CD14-positive monocyte (primary cell): ENCODE results near the gene ZC3H12C. TPM values are rescaled to one million over a fixed set of nuclear protein-coding genes. Genes with fewer than 3 reads are reported as not detected.

Experiments
- DNase-seq, 3 donors: peaks; one replicate each; pipeline ENCODE4 v3.0.0-alpha.2; 2011 to 2022
- H2AFZ ChIP-seq: 2 replicates; pipeline ENCODE4 v1.6.0; 2012; ENCODE audit warnings: mild to moderate bottlenecking, low read depth, low read length, inconsistent platforms; ENCODE audit not compliant: insufficient read depth, poor library complexity, severe bottlenecking
- H3K27ac ChIP-seq, 2 donors: 1 replicate in 1 of 2; 2 replicates in 1 of 2; pipeline ENCODE4 v1.5.1; 2012 to 2013; ENCODE audit warnings: low read length in 2 of 2, control low read depth in 1 of 2, inconsistent platforms in 1 of 2, low read depth in 1 of 2, mild to moderate bottlenecking in 1 of 2
- H3K27me3 ChIP-seq, 2 donors: one replicate each; pipeline versions ENCODE4 v1.6.0 to v1.6.1; 2011 to 2013; ENCODE audit warnings: low read length in 2 of 2; ENCODE audit not compliant: control insufficient read depth in 2 of 2, insufficient read depth in 2 of 2
- H3K36me3 ChIP-seq, 2 donors: replicated peaks in 1 of 2; 1 replicate in 1 of 2; 2 replicates in 1 of 2; pipeline versions ENCODE4 v1.5.1 to v1.6.1; 2012 to 2013; ENCODE audit warnings: low read length in 2 of 2, control low read depth in 1 of 2, inconsistent platforms in 1 of 2, mild to moderate bottlenecking in 1 of 2; ENCODE audit not compliant: insufficient read depth in 2 of 2, control insufficient read depth in 1 of 2
- H3K4me1 ChIP-seq, 2 donors: 1 replicate in 1 of 2; 2 replicates in 1 of 2; pipeline versions ENCODE4 v1.5.1 to v1.6.1; 2012 to 2013; ENCODE audit warnings: low read length in 2 of 2, control low read depth in 1 of 2, inconsistent platforms in 1 of 2, mild to moderate bottlenecking in 1 of 2, moderate library complexity in 1 of 2; ENCODE audit not compliant: insufficient read depth in 2 of 2, control insufficient read depth in 1 of 2
- H3K4me2 ChIP-seq: replicated peaks from 2 replicates; pipeline ENCODE3; 2012; ENCODE audit warnings: low read length, moderate library complexity, mild to moderate bottlenecking; ENCODE audit not compliant: poor library complexity, severe bottlenecking; ENCODE audit errors: extremely low read depth
- H3K4me3 ChIP-seq, 3 experiments: fragments of 200-600 bp in 1 of 3; sonication (generic) in 1 of 3; replicated peaks in 1 of 3; 1 replicate in 2 of 3; 2 replicates in 1 of 3; pipeline ENCODE4 v1.5.1; 2011 to 2013; ENCODE audit warnings: low read length in 3 of 3, mild to moderate bottlenecking in 3 of 3, control low read depth in 2 of 3, low read depth in 2 of 3, inconsistent platforms in 1 of 3, moderate library complexity in 1 of 3
- H3K79me2 ChIP-seq: 2 replicates; pipeline ENCODE4 v1.6.0; 2012; ENCODE audit warnings: mild to moderate bottlenecking, control low read depth, inconsistent platforms, low read length, moderate library complexity; ENCODE audit not compliant: insufficient read depth
- H3K9ac ChIP-seq: 2 replicates; pipeline ENCODE4 v1.6.0; 2017; ENCODE audit warnings: low read length, mild to moderate bottlenecking; ENCODE audit not compliant: insufficient read depth, poor library complexity, severe bottlenecking
- H3K9me3 ChIP-seq, 2 donors: replicated peaks in 1 of 2; 1 replicate in 1 of 2; 2 replicates in 1 of 2; pipeline versions ENCODE4 v1.5.1 to v1.6.1; 2012 to 2013; ENCODE audit warnings: low read length in 2 of 2, control low read depth in 1 of 2; ENCODE audit not compliant: control insufficient read depth in 1 of 2, insufficient read depth in 1 of 2
- H4K20me1 ChIP-seq: 2 replicates; pipeline ENCODE4 v1.6.0; 2012; ENCODE audit warnings: mild to moderate bottlenecking, low read length, control low read depth, moderate library complexity; ENCODE audit not compliant: insufficient read depth
- H3K27ac Mint-ChIP-seq, 7 donors: one replicate each; pipeline ENCODE4 v1.8.0; 2020; ENCODE audit warnings: mild to moderate bottlenecking in 7 of 7, mixed read lengths in 7 of 7, moderate library complexity in 6 of 7, inconsistent platforms in 2 of 7
- H3K27me3 Mint-ChIP-seq, 3 donors: one replicate each; pipeline ENCODE4 v1.8.0; 2021 to 2022; ENCODE audit warnings: low read depth in 3 of 3, mild to moderate bottlenecking in 3 of 3, mixed read lengths in 3 of 3, moderate library complexity in 3 of 3, inconsistent platforms in 1 of 3
- H3K36me3 Mint-ChIP-seq, 2 donors: one replicate each; pipeline ENCODE4 v1.8.0; 2020; ENCODE audit warnings: mixed read lengths in 2 of 2, inconsistent platforms in 1 of 2, mild to moderate bottlenecking in 1 of 2
- H3K4me1 Mint-ChIP-seq: one replicate; pipeline ENCODE4 v1.8.0; 2020; ENCODE audit warnings: mild to moderate bottlenecking, mixed read lengths
- H3K4me3 Mint-ChIP-seq, 2 donors: one replicate each; pipeline ENCODE4 v1.8.0; 2020; ENCODE audit warnings: mild to moderate bottlenecking in 2 of 2, mixed read lengths in 2 of 2, moderate library complexity in 1 of 2
- H3K9me3 Mint-ChIP-seq, 7 donors: one replicate each; pipeline ENCODE4 v1.8.0; 2020 to 2022; ENCODE audit warnings: mixed read lengths in 7 of 7, mild to moderate bottlenecking in 6 of 7, moderate library complexity in 6 of 7, inconsistent platforms in 2 of 7
- WGBS: methylation state at CpG from one replicate; pipeline ENCODE4 v1.1.5; 2013; ENCODE audit warnings: missing lambda C conversion rate; ENCODE audit not compliant: insufficient coverage; 5-methylcytosine and 5-hydroxymethylcytosine counted together
- intact Hi-C, 2 donors: fragments of 100-400 bp; cut with micrococcal nuclease; formaldehyde crosslinking; loops; one replicate each; pipeline versions ENCODE4 v1.15.0 to v1.15.1; 2023
- polyA plus RNA-seq, 3 donors: library from polyadenylated mRNA; depleted of rRNA in 1 of 3; unstranded in 2 of 3; stranded (reverse) in 1 of 3; fragments of 300-500 nt in 2 of 3; fragments of >200 nt in 1 of 3; fragmentation: Illumina TruSeq in 2 of 3; gene quantifications; 1 replicate in 2 of 3; 2 replicates in 1 of 3; pipeline ENCODE4 v1.2.3, GENCODE V29; 2012 to 2021
- TF ChIP-seq, protein P1 (sequence below): fragments of 200-600 bp; IDR thresholded peaks from one replicate; pipeline ENCODE4 v1.8.0; 2022; ENCODE audit warnings: antibody characterized with exemption, mild to moderate bottlenecking

ZC3H12C gene
- polyA plus RNA-seq, 3 donors: 0.47 to 2.6 (median 0.73) TPM

DNA sequence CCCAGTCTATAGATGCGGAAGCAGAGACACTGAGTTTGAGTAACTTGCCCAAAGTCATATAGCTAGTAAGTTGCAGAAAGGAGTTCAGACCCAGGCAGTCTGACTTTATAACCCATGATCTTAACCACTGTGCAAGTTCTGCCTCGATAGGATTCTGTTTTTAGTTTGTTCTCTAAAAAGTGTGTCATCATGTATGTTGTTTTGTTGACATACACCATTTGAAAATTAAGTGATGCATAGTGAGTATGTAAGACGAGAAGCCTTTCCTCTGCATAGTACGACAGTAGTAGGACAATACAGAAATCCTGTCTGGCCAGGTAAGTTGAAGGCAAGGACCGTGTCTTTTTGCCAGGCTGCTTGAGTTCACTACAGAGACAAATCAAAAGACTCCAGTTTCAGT is 3.3 kb downstream of the ZC3H12C start:
- H3K79me2 ChIP-seq: peaks cover 79% of the 10 kb centered on the region
- no peak for DNase-seq
- H3K4me3 ChIP-seq: no peak overlapping the region
- H3K36me3 Mint-ChIP-seq: peaks cover 4% of the 10 kb centered on the region in 2 donors
- H3K4me3 Mint-ChIP-seq: no peak overlapping the region
- peaks cover 15 to 17% of the 10 kb centered on the region in 2 donors for H3K4me1 ChIP-seq
- no peak overlapping the region for H2AFZ ChIP-seq
- H3K4me1 Mint-ChIP-seq: peaks cover 30% of the 10 kb centered on the region
- intact Hi-C loops: no loop called here
- peaks cover 4 to 10% (median 6%) of the 10 kb centered on the region in 3 donors for H3K27me3 Mint-ChIP-seq
- H3K9me3 ChIP-seq: no peaks in the 10 kb centered on the region
- H3K9me3 Mint-ChIP-seq: peaks cover 0 to 2% (median 0%) of the 10 kb centered on the region in 7 donors
- TF ChIP-seq, protein P1, sequence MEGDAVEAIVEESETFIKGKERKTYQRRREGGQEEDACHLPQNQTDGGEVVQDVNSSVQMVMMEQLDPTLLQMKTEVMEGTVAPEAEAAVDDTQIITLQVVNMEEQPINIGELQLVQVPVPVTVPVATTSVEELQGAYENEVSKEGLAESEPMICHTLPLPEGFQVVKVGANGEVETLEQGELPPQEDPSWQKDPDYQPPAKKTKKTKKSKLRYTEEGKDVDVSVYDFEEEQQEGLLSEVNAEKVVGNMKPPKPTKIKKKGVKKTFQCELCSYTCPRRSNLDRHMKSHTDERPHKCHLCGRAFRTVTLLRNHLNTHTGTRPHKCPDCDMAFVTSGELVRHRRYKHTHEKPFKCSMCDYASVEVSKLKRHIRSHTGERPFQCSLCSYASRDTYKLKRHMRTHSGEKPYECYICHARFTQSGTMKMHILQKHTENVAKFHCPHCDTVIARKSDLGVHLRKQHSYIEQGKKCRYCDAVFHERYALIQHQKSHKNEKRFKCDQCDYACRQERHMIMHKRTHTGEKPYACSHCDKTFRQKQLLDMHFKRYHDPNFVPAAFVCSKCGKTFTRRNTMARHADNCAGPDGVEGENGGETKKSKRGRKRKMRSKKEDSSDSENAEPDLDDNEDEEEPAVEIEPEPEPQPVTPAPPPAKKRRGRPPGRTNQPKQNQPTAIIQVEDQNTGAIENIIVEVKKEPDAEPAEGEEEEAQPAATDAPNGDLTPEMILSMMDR: no peak
- H3K4me2 ChIP-seq: no peak overlapping the region
- no peak overlapping the region for H3K27ac ChIP-seq
- no peak overlapping the region for H3K27ac Mint-ChIP-seq
- no peaks in the 10 kb centered on the region for H3K27me3 ChIP-seq
- WGBS: 79% methylated on average over 3 of the region's 5 CpGs
- no peak overlapping the region for H3K9ac ChIP-seq
- H4K20me1 ChIP-seq: peaks cover 4% of the 10 kb centered on the region
- H3K36me3 ChIP-seq: peaks cover 0 to 7% of the 10 kb centered on the region in 2 donors

DNA sequence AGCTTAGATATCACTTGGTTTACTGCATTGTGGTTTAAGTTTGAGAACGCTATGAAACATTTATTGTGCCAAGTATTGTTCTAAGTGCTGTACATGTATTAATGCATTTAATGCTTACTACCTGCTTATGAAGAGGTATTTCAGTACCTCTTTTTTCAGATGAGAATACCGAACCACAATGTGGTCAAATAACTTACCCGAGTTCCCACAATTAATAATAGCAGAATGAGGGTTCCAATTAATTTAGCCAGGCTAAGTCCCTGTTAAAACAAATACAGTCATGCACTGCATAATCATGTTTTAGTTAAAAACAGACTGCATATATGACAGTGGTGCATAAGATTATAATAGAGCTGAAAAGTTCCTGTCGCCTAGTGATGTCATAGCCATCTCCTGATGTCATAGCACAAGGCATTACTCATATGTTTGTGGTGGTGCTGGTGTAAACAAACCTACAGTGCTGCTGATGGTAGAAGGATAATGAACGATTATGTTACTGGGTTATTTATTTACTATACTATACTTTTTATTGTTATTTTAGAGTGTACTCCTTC is 4.3 kb downstream of the ZC3H12C start:
- Histone ChIP-seq H3K9me3 (no peaks in the 10 kb centered on the region), H3K4me1 (peaks cover 9 to 13% of the 10 kb centered on the region in 2 donors), H3K27me3 (no peaks in the 10 kb centered on the region), H3K9ac (no peak overlapping the region), H3K79me2 (peaks cover 88% of the 10 kb centered on the region), H3K4me2 (no peak overlapping the region), H3K27ac (no peak overlapping the region), H3K36me3 (peaks cover 0 to 7% of the 10 kb centered on the region in 2 donors), H4K20me1 (peaks cover 4% of the 10 kb centered on the region), H2AFZ (no peak overlapping the region), H3K4me3 (no peak overlapping the region)
- TF ChIP-seq, protein P1: no peak
- Mint-ChIP-seq H3K27me3 (peaks cover 0 to 6% (median under 1%) of the 10 kb centered on the region in 3 donors), H3K36me3 (peaks cover 9 to 14% of the 10 kb centered on the region in 2 donors), H3K4me3 (no peak overlapping the region), H3K9me3 (peaks cover 0 to 2% (median 0%) of the 10 kb centered on the region in 7 donors), H3K27ac (peak overlapping the region in 2 of 7 donors; percentile 30 to 73), H3K4me1 (peaks cover 27% of the 10 kb centered on the region)
- WGBS: no CpG with 5 or more reads among the region's 5 CpGs
- peak in 2 of 3 donors; percentile 38 to 68 for DNase-seq
- intact Hi-C loops: no loop called here
